Measurements from ENCODE around the gene UBE2U.

- TF ChIP-seq POLR2AphosphoS5 (IDR thresholded peaks at IDR 0.05) (no peak), CTCF (IDR thresholded peaks at IDR 0.05) (no peak), POLR2A (IDR thresholded peaks at IDR 0.05) (no peak), EP300 (IDR thresholded peaks at IDR 0.05) (no peak)
Measured at GRCh38 chr1:64295561-64295960, 92.1 kb downstream of the UBE2U start.
